Fibroblast of gingiva (primary cell): Measurements from ENCODE around the gene ACVR1C.
A peak's percentile ranks its signal among the peaks of the same experiment; 100 is the strongest.

Source experiments
- DNase-seq: peaks from one replicate; pipeline ENCODE4 v3.0.0-alpha.2; 2011; ENCODE audit warnings: low read depth

ACVR1C gene

DNA sequence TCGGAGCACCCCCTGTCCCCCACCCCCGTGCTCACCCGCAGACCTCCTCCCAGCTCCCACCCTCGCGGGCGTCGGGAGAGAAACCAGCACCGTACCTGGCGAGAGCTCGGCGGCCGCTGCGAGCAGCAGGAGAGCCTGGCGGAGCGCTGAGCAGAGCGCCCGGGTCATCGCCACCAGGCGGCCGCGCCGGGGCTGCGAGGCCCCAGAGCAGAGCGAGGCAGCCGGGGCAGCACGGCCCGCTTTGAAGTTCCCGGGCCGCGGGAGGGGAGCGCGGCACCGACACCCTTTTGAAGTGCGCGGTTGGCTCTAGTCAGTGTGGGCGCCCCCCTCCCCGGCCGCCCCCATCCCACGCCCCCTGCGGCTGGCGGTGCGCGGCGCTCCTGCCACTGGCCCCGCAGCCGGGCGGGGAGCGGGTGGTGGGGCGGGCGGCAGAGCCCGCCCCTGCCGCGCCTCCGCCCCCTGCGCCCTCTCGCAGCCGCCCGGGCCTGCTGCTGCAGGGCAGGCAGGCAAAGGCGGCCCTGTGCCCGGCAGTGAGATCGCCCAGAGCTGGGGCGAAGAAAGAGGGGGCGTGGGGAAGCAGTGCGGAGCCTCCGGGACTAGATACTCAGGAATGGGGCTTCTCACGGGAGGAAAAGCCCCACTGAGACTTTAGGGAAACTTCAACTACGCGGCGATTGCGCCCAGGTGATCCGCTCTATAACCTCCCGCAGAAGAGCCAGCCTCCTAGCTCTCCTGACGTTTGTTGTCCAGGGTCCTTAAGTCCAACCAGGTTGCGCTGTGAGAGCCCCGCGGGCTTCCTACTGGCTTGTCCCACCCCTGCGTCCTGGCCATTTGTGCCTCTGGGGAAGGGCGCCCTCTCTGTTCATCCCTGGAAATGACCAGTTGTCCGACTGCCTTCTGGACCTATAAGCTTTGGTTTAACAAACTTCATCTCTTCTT lies at the start of gene ACVR1C:
Gene ACVR1C, minus strand, starts transcription at position 388 of the 939 bp plus-strand sequence. Its CDS starts 220 bp downstream, at position 168.
- DNase-seq, result peak; percentile 43

DNA sequence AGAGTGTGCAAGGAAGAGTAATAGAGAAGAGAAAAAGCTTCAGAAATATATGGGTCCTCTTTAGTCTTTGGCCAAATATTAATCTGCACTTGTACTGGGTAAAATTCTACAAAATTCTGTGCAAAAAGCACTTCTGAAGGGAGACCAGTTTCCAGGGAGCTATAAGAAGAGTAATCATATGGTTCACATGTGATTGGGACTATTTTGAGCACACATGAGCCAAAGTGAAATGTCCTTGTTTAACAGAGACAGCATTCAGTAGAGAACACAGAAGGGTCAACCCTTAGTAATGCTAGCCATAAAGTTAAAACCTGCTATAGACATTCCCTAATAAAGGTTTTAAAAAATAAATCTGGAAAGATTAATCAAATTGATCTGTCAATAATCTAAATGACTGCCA lies 49.3 kb upstream of the ACVR1C start:
- no peak for DNase-seq

DNA sequence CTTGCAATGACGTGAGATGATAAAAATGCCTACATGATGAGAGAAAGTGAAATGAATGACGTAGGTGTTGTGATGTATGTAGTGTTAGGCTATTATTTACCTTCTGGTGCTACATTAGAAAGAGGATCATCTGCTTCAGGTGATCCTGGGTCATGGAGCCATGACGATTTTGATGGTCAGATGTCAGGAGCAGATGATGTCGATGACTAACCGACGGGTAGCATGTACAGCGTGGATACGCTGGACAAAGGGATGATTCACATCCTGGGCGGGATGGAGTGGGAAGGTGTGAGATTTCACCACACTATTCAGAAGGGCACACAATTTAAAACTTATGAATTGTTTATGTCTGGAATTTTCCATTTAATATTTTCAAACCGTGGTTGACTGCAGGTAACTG lies 43.5 kb upstream of the ACVR1C start:
- DNase-seq, result no peak

DNA sequence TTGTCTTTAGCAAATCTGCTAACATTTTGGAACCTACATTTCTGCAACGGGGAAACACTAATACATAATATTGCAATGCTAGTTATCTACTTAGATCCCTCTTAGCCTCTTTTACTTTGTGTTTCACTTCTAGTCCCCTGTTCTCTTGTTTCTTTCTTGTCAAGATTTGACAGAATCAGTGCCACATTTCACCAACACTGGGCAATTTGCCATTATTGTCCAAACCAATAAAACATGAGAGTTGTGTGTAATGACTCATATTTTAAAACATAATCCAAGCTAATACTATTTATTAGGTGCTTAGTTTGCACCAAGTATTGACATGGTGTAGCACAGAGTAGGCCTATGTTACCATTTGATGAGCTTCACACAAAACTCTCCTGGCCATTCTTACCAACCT lies 33.7 kb upstream of the ACVR1C start:
- DNase-seq, result no peak

DNA sequence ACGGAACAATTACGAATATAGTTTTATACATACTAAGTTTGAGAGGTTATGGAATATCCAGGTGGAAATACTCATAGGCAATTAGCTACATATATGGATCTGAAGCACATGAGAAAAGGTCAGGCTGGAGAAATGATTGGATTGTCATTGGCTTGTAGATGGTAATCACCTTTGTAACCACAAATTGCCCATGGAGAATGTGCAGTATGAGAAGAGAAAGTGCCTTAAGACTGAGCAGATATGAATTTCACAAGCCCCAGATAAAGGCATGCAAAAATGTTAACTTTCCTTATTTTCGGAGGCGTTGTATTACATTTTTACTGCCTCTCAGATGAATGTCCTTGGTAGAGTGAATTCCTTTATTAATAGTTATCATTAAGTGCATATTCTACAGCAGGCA lies 33.1 kb upstream of the ACVR1C start:
- DNase-seq, result no peak

DNA sequence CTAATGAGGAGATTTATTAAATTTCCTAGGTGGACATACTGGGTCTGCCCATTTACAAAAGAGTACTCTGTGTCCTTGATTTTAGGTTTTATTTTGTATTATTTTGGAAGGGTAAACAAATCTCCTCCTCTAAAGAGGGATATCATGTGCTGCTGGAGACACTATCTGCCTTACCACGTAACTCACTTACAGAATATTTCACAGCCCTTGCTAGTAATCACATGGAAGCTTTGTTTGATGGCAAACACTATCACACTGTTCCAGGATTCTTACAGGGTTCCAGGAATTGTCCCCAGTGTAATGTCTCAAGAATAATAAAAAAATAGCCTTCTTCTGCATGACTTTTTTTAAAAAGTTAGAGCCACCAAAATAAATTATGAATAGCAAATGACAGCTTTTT lies 29.2 kb upstream of the ACVR1C start:
- no peak for DNase-seq

DNA sequence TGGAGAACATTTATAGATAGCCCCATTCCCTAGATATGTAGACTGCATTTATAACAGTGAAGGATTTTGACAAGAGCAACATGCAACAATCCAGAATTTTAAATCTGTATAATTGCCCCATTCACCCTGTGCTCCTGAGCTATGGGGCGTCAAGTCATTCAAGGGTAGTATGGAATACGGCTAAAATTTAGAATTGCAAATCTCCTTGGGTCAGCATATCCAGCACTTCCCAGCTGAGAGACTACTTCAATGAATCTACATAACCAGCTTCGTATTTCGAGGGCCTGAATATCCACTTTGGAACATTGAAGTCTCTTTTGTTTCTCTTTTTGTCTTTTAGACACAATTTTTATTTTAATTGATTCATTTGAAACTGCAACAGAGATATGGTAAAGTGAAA lies 28.4 kb upstream of the ACVR1C start:
- DNase-seq, result no peak

DNA sequence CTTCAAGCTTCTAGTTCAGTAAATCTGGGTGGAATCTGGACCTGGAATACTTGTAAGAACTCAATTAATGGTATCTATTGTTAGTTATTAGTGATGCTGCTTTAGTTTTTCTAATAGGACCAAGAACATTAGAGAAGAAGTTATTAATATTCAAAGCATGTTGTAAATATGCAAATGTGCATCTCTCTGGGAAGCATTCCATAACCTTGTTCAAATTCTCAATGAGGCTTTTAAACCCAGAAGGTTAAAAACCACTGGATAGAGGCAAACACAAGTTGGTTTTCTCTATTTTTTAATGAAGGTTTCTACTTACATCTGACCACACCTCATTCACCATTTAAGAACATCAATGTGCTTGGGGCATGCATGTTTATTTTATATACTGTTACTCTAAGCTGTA lies 16.1 kb upstream of the ACVR1C start:
- DNase-seq, result no peak

DNA sequence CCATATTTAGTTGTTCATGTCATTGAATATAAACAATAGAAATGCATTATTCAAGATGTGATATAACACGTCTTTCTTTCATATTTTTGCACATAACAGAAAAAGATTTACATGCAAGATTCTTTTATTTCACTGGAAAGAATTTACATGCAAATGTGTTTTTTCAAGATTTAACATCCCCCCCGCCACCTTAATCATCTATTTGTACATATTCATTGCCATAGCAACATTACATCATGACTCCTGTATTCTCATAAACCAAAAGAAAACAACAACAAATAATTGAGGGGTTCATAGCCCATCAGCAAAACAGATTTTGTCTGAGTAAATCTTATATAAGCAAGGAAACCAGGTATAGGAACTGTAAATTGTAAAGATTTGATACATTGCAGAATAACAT lies 3.2 kb upstream of the ACVR1C start:
- no peak for DNase-seq

DNA sequence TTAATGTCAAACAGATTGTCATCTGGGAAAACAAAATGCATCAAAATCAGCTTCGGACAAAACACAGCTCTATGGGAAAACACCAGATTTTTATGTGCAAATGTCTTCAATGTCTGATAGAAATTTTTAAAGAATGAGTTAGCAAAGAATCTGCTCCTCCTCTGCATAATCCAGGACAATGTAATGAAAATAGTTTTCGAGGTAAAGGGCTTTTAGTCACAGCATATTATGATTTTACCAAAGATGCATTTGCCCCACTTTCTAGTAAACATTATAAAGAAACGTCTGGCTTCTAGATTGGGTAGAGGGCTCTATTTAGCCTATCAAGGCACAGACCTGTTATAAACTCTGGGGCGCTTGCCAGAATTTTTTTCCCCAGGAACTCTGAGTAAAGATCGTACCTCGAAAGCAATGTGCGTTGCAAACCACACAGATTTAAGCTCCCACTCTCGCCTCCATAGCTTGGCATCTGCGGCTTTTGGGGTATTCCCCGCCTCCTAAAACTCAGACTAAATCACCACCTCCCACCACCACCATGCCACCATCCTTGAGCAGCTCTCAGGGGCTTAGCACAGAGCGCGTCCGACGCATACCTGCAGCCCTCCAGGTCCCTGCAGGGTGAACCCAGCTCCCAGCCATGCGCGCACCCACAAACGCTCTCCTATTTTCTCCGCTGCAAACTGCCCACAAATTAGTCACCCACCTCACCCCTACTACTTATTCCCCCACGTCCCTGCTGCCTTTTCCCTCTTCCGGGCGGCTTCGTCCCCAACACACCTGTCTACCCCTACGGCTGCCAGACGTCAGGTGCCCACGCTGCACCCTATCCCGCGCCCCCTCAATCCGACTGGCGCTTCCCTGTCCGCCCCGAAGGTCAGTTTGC lies 829 bp downstream of the ACVR1C start:
- DNase-seq, result no peak

DNA sequence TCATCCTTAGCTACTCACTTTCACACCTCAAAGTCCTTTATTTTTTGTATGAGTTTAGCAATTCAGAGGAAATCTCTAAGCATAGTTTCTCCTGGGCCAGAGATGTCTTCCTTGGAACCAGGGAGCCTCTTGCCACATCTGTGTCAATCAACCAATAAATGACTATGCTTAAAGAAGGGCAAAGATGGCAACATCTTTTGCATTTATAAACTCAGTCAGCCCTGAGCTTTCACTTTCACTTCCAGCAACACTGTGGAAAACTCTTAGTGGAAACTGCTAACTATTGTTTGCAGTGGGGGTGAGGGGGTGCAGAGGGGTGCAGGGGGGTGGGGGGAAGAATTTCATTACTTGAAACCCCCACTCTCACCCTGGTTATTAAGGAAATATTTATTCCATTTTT lies 3.4 kb downstream of the ACVR1C start:
- DNase-seq, result no peak

DNA sequence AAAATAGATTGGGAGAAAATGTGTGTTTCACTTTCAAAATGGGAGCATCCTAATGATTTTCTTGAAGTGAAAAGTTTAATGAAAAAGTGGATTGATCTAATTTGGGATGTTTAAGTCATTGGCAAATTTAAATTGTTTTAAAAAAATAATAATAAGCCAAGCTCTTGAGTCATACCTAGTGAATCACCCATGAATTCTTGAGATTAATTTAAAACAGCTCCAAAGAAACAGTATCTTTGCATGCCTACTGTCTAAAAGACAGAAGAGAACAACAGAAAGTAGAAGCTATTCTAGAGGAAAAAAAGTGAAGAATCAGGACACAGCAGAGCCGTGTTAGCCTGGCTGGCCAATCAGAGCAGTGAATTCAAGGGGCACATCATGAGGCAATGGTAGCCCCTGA lies 7.7 kb downstream of the ACVR1C start:
- peak; percentile 47 for DNase-seq

DNA sequence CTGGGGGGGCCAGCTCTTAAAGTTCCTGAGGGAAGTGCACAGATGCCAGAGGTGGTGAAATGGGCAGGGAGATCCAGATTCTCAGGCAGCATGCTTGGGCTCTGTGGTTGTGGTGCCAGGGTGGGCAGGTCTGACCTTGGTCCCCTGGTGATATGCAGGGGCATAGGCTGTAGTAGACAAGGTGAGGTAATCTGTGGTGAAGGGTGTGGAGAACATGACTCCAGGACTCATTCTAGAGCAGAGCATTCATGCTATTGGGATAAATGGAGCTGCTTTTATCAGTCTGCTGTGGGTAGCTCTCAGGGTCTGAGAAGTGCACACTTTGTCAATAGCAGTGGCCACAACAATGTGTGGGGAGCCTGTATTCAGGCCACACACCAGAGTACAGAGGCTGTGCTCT lies 16.9 kb downstream of the ACVR1C start:
- no peak for DNase-seq

DNA sequence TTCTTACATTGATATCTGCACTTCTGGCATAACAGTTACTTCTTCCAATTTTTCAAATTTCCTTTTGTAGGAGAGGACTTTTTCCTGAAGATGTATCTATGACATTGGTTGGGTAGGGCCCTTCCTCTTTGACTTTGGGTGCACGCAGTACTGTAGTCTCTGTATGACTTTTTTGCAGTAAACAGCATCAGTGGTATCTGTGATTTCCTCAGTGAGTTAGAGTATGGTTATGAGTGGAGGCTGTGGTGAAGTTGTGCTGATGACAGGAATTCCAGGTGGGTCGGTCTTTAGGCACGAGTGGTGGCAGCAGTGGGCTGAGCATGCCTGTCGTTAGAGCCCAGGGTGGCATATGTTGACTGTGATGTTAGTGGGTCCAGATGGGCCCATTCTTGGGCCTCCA lies 17.6 kb downstream of the ACVR1C start:
- DNase-seq, result no peak

DNA sequence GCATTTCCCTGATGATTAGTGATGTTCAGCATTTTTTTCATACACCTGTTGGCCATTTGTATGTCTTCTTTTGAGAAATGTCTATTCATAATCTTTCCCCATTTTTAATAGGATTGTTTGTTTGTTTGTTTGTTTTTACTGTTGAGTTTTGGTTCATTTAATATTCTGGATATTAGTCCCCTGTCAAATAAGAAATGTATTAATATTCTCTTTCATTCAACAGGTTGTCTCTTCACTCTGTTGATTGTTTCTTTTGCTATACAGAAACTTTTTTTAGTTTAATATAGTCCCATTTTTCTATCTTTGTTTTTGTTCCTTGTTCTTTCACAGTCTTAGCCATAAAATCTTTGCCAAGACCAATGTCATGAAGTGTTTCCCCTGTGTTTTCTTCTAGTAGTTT lies 22.1 kb downstream of the ACVR1C start:
- no peak for DNase-seq

DNA sequence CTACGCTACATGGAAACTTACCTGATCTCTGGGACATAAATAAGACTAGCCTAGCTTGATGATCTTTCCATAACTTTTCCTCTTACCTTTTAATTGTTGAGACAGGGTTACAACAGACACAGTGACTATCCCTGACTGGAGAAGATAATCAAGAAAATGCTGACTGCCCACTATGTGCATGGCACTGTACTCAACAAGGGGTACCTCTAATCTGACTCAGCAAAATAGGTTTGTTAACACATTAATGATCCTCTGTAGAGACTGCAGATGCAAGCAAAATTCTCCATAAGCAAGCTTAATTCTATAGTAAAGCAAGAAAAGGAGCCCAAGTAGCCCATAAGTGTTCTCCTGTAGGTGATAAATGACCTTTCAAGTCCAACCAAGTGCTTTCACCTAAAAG lies 25.5 kb downstream of the ACVR1C start:
- DNase-seq, result no peak

DNA sequence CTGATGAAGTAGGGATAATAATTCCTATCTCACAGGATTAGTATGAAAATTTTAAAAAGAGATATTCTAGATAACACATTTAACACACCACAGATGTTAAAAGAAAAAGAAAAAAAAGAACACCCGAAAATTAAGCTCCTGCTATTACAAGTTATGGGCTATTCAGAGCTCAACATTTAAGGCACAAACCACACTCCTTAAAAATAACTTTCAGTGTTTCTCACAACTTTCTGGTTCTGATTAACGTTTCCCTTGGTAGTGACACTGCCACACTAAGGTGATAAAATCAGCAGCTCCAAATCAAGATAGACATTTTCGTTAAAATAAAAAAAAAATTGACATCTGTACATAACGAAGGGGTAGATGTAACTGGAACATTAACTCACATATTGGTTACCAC lies 26.9 kb downstream of the ACVR1C start:
- DNase-seq, result no peak

DNA sequence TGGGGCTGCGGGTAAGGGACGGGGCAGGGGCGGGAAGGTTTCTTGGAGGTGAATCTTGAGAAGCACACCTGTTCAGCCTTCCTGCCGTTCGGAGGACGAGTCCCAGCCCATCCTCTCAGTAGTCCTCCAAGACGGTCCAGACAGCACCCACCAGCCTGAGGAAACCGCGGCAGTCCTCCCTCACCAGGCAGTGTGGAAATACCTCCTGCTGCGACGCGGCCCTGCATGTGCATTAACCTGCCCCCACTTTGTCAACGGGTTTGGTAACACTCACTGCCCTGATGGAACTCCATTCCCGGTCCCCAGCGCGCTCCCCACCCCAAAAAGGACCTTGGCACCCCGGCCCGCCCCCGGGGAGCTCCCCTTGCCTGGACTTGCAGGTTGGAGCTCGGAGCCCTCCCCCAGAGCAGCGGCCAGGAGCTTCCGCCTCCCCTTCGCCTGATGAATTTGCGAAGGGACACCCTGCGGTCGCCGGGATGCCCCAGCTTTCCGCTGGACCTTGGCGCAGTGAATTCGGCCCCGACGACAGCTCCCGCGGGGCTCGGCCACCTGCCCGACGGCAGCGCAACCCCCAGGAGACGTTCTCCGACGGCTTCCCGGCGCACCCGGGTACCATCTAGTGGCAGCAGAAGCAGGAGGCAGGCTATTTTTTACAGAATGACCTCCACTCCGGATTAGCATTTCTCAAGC lies 31.5 kb downstream of the ACVR1C start:
- DNase-seq, result peak; percentile 14

DNA sequence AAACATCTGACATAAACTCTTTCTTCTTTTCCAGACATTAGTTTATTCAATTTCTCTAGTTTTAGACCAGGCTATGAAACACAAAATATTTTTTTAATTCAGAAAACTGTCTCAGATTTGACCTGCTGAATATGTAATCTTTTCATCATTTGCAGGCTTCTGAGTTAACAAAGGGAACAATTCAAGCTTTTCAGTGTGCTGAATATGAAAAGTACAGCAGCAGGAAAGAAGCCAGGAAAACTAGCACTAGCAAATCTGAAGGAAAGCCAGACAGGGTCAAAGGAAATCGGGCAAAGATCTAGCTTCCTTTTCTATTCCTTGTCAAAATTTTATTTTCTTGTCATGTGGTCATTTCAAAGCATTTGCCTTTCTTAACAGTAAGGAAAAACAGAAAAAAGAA lies 35.3 kb downstream of the ACVR1C start:
- DNase-seq, result no peak

DNA sequence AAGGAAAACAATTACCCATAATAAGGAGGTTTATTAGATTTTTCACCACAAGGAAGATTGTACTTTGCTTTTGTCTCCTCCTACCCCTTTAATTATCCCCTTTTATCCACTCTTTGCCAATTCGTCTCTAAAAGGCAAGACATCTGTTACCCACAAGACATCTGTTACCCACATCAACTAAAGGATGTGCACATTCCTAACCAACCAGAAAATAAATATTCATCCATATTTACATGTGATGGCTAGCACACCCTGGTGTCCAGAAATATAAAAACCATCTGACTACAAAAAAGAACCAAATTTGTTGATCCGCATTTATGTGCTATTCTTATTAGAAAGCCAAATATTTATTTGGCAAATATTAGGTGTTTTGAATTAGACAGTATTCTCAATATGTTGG lies 35.7 kb downstream of the ACVR1C start:
- peak; percentile 26 for DNase-seq

DNA sequence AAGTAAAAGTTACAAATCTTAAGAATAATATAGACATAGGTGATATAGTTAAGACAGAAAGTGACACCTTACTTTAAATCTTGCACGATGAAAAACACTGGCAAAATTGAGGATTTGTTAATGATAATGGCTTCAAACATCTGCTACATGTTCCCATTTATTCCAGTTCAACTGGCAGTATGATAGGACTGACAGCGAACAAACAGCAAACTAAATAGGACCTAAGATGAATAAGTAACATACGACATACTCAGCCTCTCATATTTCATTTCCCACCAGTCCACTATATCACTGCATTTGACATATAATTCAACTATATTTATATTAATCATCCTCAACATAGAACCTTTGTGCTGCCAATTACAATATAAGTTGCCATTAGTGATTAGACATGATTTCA lies 36.3 kb downstream of the ACVR1C start:
- DNase-seq, result no peak

DNA sequence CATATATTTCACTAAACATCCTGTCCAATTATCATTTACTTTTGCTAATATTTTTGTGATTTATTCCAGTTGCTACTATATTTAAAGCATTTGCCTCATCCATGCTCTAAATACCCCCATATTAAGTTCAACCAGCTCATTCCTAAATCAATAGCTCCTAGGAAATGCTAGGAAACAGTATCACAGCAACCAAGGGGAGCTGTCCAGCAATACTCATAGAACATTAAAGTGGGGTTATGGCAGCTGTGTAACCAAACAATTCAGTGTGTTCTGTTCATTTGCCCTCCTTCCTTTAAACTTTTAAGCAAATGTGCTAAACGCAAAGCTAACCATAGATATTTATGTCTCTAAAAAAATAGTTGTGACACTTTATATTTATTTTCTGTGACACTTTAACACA lies 41.1 kb downstream of the ACVR1C start:
- DNase-seq, result no peak

DNA sequence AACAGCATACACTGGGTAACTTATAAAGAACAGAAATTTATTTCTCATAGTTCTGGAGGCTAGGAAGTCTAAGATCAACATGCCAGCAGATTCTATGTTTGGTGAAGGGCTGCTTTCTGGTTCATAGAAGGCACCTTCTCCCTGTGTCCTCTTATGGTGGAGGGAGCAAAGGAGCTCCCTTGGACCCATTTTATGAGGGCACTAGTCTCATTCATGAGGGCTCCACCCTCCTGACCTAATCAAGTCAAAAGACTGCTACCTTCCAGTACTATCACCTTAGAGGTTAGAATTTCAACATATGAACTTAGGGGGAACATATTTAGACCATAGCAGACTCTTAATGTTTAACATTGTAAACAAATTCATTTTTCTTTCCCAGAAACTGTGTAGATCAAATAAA lies 54.5 kb downstream of the ACVR1C start:
- no peak for DNase-seq
